RCC 7860 (cell line): ENCODE data around the gene SERPINB5.

Experiments used
- DNase-seq: peaks from one replicate; pipeline ENCODE4 v3.0.0-alpha.2; 2015; ENCODE audit warnings: low spot score
- FAIRE-seq: peaks from 2 replicates; lab custom pipeline; 2012; peaks lifted over from hg19 to GRCh38; lab: Jason Lieb, UNC

SERPINB5 gene

GRCh38 chr18:63467699-63468098 is 9.1 kb upstream of the SERPINB5 start:
- FAIRE-seq (no peak), DNase-seq (no peak)

- FAIRE-seq (no peak), DNase-seq (no peak)
Measured at GRCh38 chr18:63468575-63468974, 8.2 kb upstream of the SERPINB5 start.

GRCh38 chr18:63470751-63471150 is 6.0 kb upstream of the SERPINB5 start:
- DNase-seq = no peak
- FAIRE-seq = no peak

GRCh38 chr18:63472380-63472779 is 4.4 kb upstream of the SERPINB5 start:
- no peak for DNase-seq

GRCh38 chr18:63477200-63477599 is 442 bp downstream of the SERPINB5 start:
- FAIRE-seq (no peak), DNase-seq (no peak)

More at GRCh38 chr18:63472380-63472779, 4.4 kb upstream of the SERPINB5 start:
- no peak for FAIRE-seq

GRCh38 chr18:63477968-63478367 is 1.2 kb downstream of the SERPINB5 start:
- no peak for DNase-seq

GRCh38 chr18:63479826-63480225 is 3.1 kb downstream of the SERPINB5 start:
- FAIRE-seq (no peak), DNase-seq (no peak)

More at GRCh38 chr18:63477968-63478367, 1.2 kb downstream of the SERPINB5 start:
- no peak for FAIRE-seq

GRCh38 chr18:63480476-63480875 is 3.7 kb downstream of the SERPINB5 start:
- no peak for DNase-seq
- FAIRE-seq = no peak

GRCh38 chr18:63480915-63481314 is 4.2 kb downstream of the SERPINB5 start:
- FAIRE-seq (no peak), DNase-seq (no peak)

GRCh38 chr18:63487676-63488075 is 10.9 kb downstream of the SERPINB5 start:
- DNase-seq (no peak), FAIRE-seq (no peak)

- no peak for FAIRE-seq
- DNase-seq = no peak
Measured at GRCh38 chr18:63488160-63488559, 11.4 kb downstream of the SERPINB5 start.

- FAIRE-seq (no peak), DNase-seq (no peak)
Measured at GRCh38 chr18:63492851-63493250, 16.1 kb downstream of the SERPINB5 start.

GRCh38 chr18:63495675-63496074 is 18.9 kb downstream of the SERPINB5 start:
- no peak for DNase-seq
- no peak for FAIRE-seq

GRCh38 chr18:63505566-63506335 is 29.0 kb downstream of the SERPINB5 start:
- DNase-seq (no peak), FAIRE-seq (no peak)

- no peak for FAIRE-seq
- no peak for DNase-seq
Measured at GRCh38 chr18:63506336-63506646, 29.5 kb downstream of the SERPINB5 start.

- DNase-seq (no peak), FAIRE-seq (no peak)
Measured at GRCh38 chr18:63508596-63508995, 31.8 kb downstream of the SERPINB5 start.

GRCh38 chr18:63511285-63511684 is 34.5 kb downstream of the SERPINB5 start:
- no peak for FAIRE-seq
- DNase-seq = no peak

GRCh38 chr18:63514326-63514725 is 37.6 kb downstream of the SERPINB5 start:
- no peak for DNase-seq
- no peak for FAIRE-seq

- no peak for DNase-seq
- no peak for FAIRE-seq
Measured at GRCh38 chr18:63514888-63515678, 38.3 kb downstream of the SERPINB5 start.

GRCh38 chr18:63515801-63516200 is 39.0 kb downstream of the SERPINB5 start:
- FAIRE-seq = no peak

GRCh38 chr18:63518178-63519012 is 41.6 kb downstream of the SERPINB5 start:
- DNase-seq (peak; percentile 62), FAIRE-seq (peak; percentile 70)

More at GRCh38 chr18:63515801-63516200, 39.0 kb downstream of the SERPINB5 start:
- DNase-seq = no peak
